GM19463 (cell line): ENCODE data around the gene TLX3.
"Not testable (repeated sequence)": the region's sequence is repeated elsewhere in the genome, so short reads cannot be mapped to it uniquely, and the experiment has no call there.

Source experiments
- ATAC-seq: cut with Tn5 transposase; IDR thresholded peaks from one replicate; pipeline ENCODE4 v1.9.1; 2021; ENCODE audit warnings: mild to moderate bottlenecking, moderate library complexity; ENCODE audit not compliant: unreplicated experiment

Gene TLX3

GRCh38 chr5:171308453-171309275 is at the start of gene TLX3:
Gene TLX3 (plus strand): TSS chr5:171309248. CDS start chr5:171309366, 118 bp downstream.
- no peak for ATAC-seq

- ATAC-seq = no peak
Measured at GRCh38 chr5:171261361-171261760, 47.7 kb upstream of the TLX3 start.

GRCh38 chr5:171261904-171262303 is 47.1 kb upstream of the TLX3 start:
- ATAC-seq = no peak

- ATAC-seq = no peak
Measured at GRCh38 chr5:171263181-171263580, 45.9 kb upstream of the TLX3 start.

- ATAC-seq = no peak
Measured at GRCh38 chr5:171264843-171265242, 44.2 kb upstream of the TLX3 start.

GRCh38 chr5:171268700-171269620 is 40.1 kb upstream of the TLX3 start:
- no peak for ATAC-seq

GRCh38 chr5:171269717-171270116 is 39.3 kb upstream of the TLX3 start:
- ATAC-seq = no peak

GRCh38 chr5:171270136-171270535 is 38.9 kb upstream of the TLX3 start:
- ATAC-seq = no peak

GRCh38 chr5:171271798-171272197 is 37.2 kb upstream of the TLX3 start:
- ATAC-seq = no peak

GRCh38 chr5:171272996-171273970 is 35.8 kb upstream of the TLX3 start:
- ATAC-seq = no peak

GRCh38 chr5:171275841-171276544 is 33.1 kb upstream of the TLX3 start:
- ATAC-seq = no peak

- ATAC-seq = no peak
Measured at GRCh38 chr5:171283753-171284152, 25.3 kb upstream of the TLX3 start.

GRCh38 chr5:171285465-171285864 is 23.6 kb upstream of the TLX3 start:
- ATAC-seq = no peak

GRCh38 chr5:171288066-171288465 is 21.0 kb upstream of the TLX3 start:
- ATAC-seq = no peak

GRCh38 chr5:171291371-171291770 is 17.7 kb upstream of the TLX3 start:
- no peak for ATAC-seq

GRCh38 chr5:171295299-171295698 is 13.7 kb upstream of the TLX3 start:
- ATAC-seq = no peak

GRCh38 chr5:171295801-171296200 is 13.2 kb upstream of the TLX3 start:
- ATAC-seq = no peak

GRCh38 chr5:171297941-171298340 is 11.1 kb upstream of the TLX3 start:
- ATAC-seq = not testable (repeated sequence)

- ATAC-seq = no peak
Measured at GRCh38 chr5:171299228-171299627, 9.8 kb upstream of the TLX3 start.

GRCh38 chr5:171299851-171300250 is 9.2 kb upstream of the TLX3 start:
- ATAC-seq = no peak
